Measurements from ENCODE around the gene AGAP2. TPM values are rescaled to one million over a fixed set of nuclear protein-coding genes. Genes with fewer than 3 reads are reported as not detected.

AGAP2 gene
- polyA plus RNA-seq, 1 donor (not counting 4 experiments of a cell fraction or from before 2014, with no cell fraction given): 0.13 TPM

GRCh38 chr12:57782243-57782607, 43.7 kb upstream of the AGAP2 start:
- Histone ChIP-seq H3K9me1 (ENCODE audit: control insufficient read depth, extremely low read depth, insufficient read depth, low read length) (no peaks in the 10 kb centered on the region), H4K20me1 (ENCODE audit: control insufficient read depth, extremely low read depth, insufficient read depth, low read length) (no peaks in the 10 kb centered on the region), H3K36me3 (ENCODE audit: control insufficient read depth in 2 of 2, extremely low read depth in 1 of 2, insufficient read depth in 2 of 2, low read length in 2 of 2) (peaks cover 9 to 12% of the 10 kb centered on the region in 2 experiments), H3K79me2 (ENCODE audit: control insufficient read depth, insufficient read depth, low read length) (peaks cover 16% of the 10 kb centered on the region), H3K27ac (ENCODE audit: control insufficient read depth, insufficient read depth, low read length) (no peak overlapping the region), H3K9me3 (ENCODE audit: control insufficient read depth, low read depth, low read length) (no peaks in the 10 kb centered on the region), H3K4me3 (ENCODE audit: control insufficient read depth in 2 of 3, extremely low read depth in 1 of 3, insufficient read depth in 2 of 3, low read depth in 1 of 3, low read length in 3 of 3) (no peak overlapping the region), H3K4me2 (ENCODE audit: control insufficient read depth, extremely low read depth, insufficient read depth, low read depth, low read length) (no peak overlapping the region), H3K27me3 (ENCODE audit: control insufficient read depth, extremely low read depth, insufficient read depth, low read length) (no peaks in the 10 kb centered on the region), H3K4me1 (ENCODE audit: control insufficient read depth, extremely low read depth, insufficient read depth, low read length) (peaks cover 8% of the 10 kb centered on the region), H2AFZ (ENCODE audit: control insufficient read depth, low read length) (no peak overlapping the region), H3K9ac (ENCODE audit: control insufficient read depth, extremely low read depth, insufficient read depth, low read length) (no peak overlapping the region)
- dilution Hi-C loops (cut with MboI; ENCODE audit: extremely low pct_ligation_motif_present, low sequenced_read_pairs): no loop called here
- no peak for DNase-seq (ENCODE audit: low read depth, low spot score)
- no peak for TF ChIP-seq EZH2 (IDR thresholded peaks at IDR 0.05; ENCODE audit: low read length)
- TF ChIP-seq, protein P1, sequence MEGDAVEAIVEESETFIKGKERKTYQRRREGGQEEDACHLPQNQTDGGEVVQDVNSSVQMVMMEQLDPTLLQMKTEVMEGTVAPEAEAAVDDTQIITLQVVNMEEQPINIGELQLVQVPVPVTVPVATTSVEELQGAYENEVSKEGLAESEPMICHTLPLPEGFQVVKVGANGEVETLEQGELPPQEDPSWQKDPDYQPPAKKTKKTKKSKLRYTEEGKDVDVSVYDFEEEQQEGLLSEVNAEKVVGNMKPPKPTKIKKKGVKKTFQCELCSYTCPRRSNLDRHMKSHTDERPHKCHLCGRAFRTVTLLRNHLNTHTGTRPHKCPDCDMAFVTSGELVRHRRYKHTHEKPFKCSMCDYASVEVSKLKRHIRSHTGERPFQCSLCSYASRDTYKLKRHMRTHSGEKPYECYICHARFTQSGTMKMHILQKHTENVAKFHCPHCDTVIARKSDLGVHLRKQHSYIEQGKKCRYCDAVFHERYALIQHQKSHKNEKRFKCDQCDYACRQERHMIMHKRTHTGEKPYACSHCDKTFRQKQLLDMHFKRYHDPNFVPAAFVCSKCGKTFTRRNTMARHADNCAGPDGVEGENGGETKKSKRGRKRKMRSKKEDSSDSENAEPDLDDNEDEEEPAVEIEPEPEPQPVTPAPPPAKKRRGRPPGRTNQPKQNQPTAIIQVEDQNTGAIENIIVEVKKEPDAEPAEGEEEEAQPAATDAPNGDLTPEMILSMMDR (optimal IDR thresholded peaks at IDR 0.05 in 1 of 3, IDR thresholded peaks at IDR 0.05 in 1 of 3, conservative IDR thresholded peaks at IDR 0.05 in 1 of 3; ENCODE audit: extremely low read depth in 1 of 3, insufficient read depth in 2 of 3, low read length in 3 of 3): no peak
- no peak for FAIRE-seq

- H3K4me2 ChIP-seq (ENCODE audit: control insufficient read depth, extremely low read depth, insufficient read depth, low read depth, low read length): no peak overlapping the region
- H3K79me2 ChIP-seq (ENCODE audit: control insufficient read depth, insufficient read depth, low read length): peaks cover 16% of the 10 kb centered on the region
- H3K27me3 ChIP-seq (ENCODE audit: control insufficient read depth, extremely low read depth, insufficient read depth, low read length): no peaks in the 10 kb centered on the region
- TF ChIP-seq, protein P1 (optimal IDR thresholded peaks at IDR 0.05 in 1 of 3, IDR thresholded peaks at IDR 0.05 in 1 of 3, conservative IDR thresholded peaks at IDR 0.05 in 1 of 3; ENCODE audit: extremely low read depth in 1 of 3, insufficient read depth in 2 of 3, low read length in 3 of 3): no peak
- no peak for TF ChIP-seq EZH2 (IDR thresholded peaks at IDR 0.05; ENCODE audit: low read length)
- H3K27ac ChIP-seq (ENCODE audit: control insufficient read depth, insufficient read depth, low read length): no peak overlapping the region
- dilution Hi-C loops (cut with MboI; ENCODE audit: extremely low pct_ligation_motif_present, low sequenced_read_pairs): no loop called here
- no peaks in the 10 kb centered on the region for H4K20me1 ChIP-seq (ENCODE audit: control insufficient read depth, extremely low read depth, insufficient read depth, low read length)
- no peak for FAIRE-seq
- no peaks in the 10 kb centered on the region for H3K9me3 ChIP-seq (ENCODE audit: control insufficient read depth, low read depth, low read length)
- no peak overlapping the region for H3K9ac ChIP-seq (ENCODE audit: control insufficient read depth, extremely low read depth, insufficient read depth, low read length)
- H3K36me3 ChIP-seq (ENCODE audit: control insufficient read depth in 2 of 2, extremely low read depth in 1 of 2, insufficient read depth in 2 of 2, low read length in 2 of 2): peaks cover 7 to 8% of the 10 kb centered on the region in 2 experiments
- peaks cover 8% of the 10 kb centered on the region for H3K4me1 ChIP-seq (ENCODE audit: control insufficient read depth, extremely low read depth, insufficient read depth, low read length)
- no peaks in the 10 kb centered on the region for H3K9me1 ChIP-seq (ENCODE audit: control insufficient read depth, extremely low read depth, insufficient read depth, low read length)
- no peak overlapping the region for H2AFZ ChIP-seq (ENCODE audit: control insufficient read depth, low read length)
- no peak for DNase-seq (ENCODE audit: low read depth, low spot score)
- no peak overlapping the region for H3K4me3 ChIP-seq (ENCODE audit: control insufficient read depth in 2 of 3, extremely low read depth in 1 of 3, insufficient read depth in 2 of 3, low read depth in 1 of 3, low read length in 3 of 3)
Measured at GRCh38 chr12:57781801-57782200, 43.3 kb upstream of the AGAP2 start.
